ENCODE results near the gene CHURC1.

The CHURC1 gene

GRCh38 chr14:64878837-64879634 is 35.2 kb upstream of the CHURC1 start:
- peak overlapping the region; percentile 86 for H3K4me3 ChIP-seq (ENCODE audit: low read depth, low read length)
- no peaks in the 10 kb centered on the region for H3K9me3 ChIP-seq (ENCODE audit: control insufficient read depth, insufficient read depth, low read length)
- no peak overlapping the region for H3K9ac ChIP-seq (ENCODE audit: low read depth, low read length)
- H3K27ac ChIP-seq (ENCODE audit: low read depth, low read length): no peak overlapping the region
- H3K27me3 ChIP-seq (ENCODE audit: control insufficient read depth, insufficient read depth, low read length): peaks cover 72% of the 10 kb centered on the region
- H3K36me3 ChIP-seq (ENCODE audit: control insufficient read depth, insufficient read depth, low read length): no peaks in the 10 kb centered on the region
- peaks cover 9% of the 10 kb centered on the region for H3K4me1 ChIP-seq (ENCODE audit: control insufficient read depth, insufficient read depth, low read length)

GRCh38 chr14:64879635-64880220 is 34.5 kb upstream of the CHURC1 start, which contains the start of gene SPTB:
Gene SPTB (minus strand): TSS chr14:64879907. CDS start chr14:64823094, 56,813 bp downstream.
- peaks cover 72% of the 10 kb centered on the region for H3K27me3 ChIP-seq (ENCODE audit: control insufficient read depth, insufficient read depth, low read length)

GRCh38 chr14:64880221-64881121 is 33.8 kb upstream of the CHURC1 start:
- Histone ChIP-seq H3K4me1 (ENCODE audit: control insufficient read depth, insufficient read depth, low read length) (peaks cover 9% of the 10 kb centered on the region), H3K36me3 (ENCODE audit: control insufficient read depth, insufficient read depth, low read length) (no peaks in the 10 kb centered on the region), H3K4me3 (ENCODE audit: low read depth, low read length) (peak overlapping the region; percentile 86), H3K9me3 (ENCODE audit: control insufficient read depth, insufficient read depth, low read length) (no peaks in the 10 kb centered on the region), H3K27ac (ENCODE audit: low read depth, low read length) (no peak overlapping the region), H3K27me3 (ENCODE audit: control insufficient read depth, insufficient read depth, low read length) (peaks cover 66% of the 10 kb centered on the region), H3K9ac (ENCODE audit: low read depth, low read length) (peak overlapping the region; percentile 53; the same call in 1 of the 2 replicates)

More at GRCh38 chr14:64879635-64880220, 34.5 kb upstream of the CHURC1 start, which contains the start of gene SPTB:
- Histone ChIP-seq H3K4me1 (ENCODE audit: control insufficient read depth, insufficient read depth, low read length) (peaks cover 9% of the 10 kb centered on the region), H3K27ac (ENCODE audit: low read depth, low read length) (no peak within 1 kb of the TSS), H3K9ac (ENCODE audit: low read depth, low read length) (peak within 1 kb of the TSS; percentile 53; the same call in 1 of the 2 replicates), H3K36me3 (ENCODE audit: control insufficient read depth, insufficient read depth, low read length) (no peaks in the 10 kb centered on the region), H3K9me3 (ENCODE audit: control insufficient read depth, insufficient read depth, low read length) (no peaks in the 10 kb centered on the region), H3K4me3 (ENCODE audit: low read depth, low read length) (peak within 1 kb of the TSS; percentile 86)

DNA sequence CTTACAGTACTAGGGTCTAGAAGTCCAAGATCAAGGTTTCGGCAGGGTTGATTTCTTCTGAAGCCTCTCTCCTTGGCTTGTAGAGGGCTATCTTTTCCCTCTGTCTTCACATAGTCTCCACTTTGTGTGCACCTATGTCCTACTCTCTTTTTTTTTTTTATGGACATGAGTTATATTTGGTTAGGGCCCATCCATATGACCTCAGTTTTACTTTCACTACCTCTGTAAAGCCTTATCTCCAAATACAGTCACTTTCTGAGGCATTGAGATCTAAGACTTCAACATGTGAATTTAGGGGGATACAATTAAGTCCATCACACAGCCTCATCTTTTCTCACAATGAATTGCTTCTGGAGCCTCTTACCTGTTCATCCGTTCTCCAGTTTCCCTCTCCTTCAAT is 28.7 kb upstream of the CHURC1 start:
- peaks cover 28% of the 10 kb centered on the region for H3K27me3 ChIP-seq (ENCODE audit: control insufficient read depth, insufficient read depth, low read length)
- no peak overlapping the region for H3K27ac ChIP-seq (ENCODE audit: low read depth, low read length)
- no peak overlapping the region for H3K4me3 ChIP-seq (ENCODE audit: low read depth, low read length)
- no peaks in the 10 kb centered on the region for H3K36me3 ChIP-seq (ENCODE audit: control insufficient read depth, insufficient read depth, low read length)
- H3K9me3 ChIP-seq (ENCODE audit: control insufficient read depth, insufficient read depth, low read length): no peaks in the 10 kb centered on the region
- no peak overlapping the region for H3K9ac ChIP-seq (ENCODE audit: low read depth, low read length)
- H3K4me1 ChIP-seq (ENCODE audit: control insufficient read depth, insufficient read depth, low read length): no peaks in the 10 kb centered on the region

DNA sequence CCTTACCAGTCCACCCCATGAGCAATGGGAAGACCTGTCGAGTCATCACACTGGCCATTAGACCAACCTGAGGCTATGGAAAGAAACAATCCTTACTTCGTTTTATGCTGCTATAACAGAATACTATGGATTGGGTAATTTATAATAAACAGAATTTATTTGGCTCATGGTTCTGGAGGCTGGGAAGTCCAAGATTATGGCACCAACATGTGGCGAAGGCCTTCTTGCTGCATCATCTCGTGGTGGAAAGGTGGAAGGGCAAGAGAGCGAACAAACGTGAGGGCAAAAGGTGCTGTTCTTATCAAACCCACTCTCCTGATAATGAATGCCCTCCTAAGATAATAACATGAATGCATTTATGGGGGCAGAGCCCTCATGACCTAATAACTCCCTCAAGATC is 24.9 kb upstream of the CHURC1 start:
- Histone ChIP-seq H3K9ac (ENCODE audit: low read depth, low read length) (no peak overlapping the region), H3K27ac (ENCODE audit: low read depth, low read length) (no peak overlapping the region), H3K36me3 (ENCODE audit: control insufficient read depth, insufficient read depth, low read length) (no peaks in the 10 kb centered on the region), H3K4me1 (ENCODE audit: control insufficient read depth, insufficient read depth, low read length) (no peaks in the 10 kb centered on the region), H3K27me3 (ENCODE audit: control insufficient read depth, insufficient read depth, low read length) (no peaks in the 10 kb centered on the region), H3K9me3 (ENCODE audit: control insufficient read depth, insufficient read depth, low read length) (no peaks in the 10 kb centered on the region), H3K4me3 (ENCODE audit: low read depth, low read length) (no peak overlapping the region)

DNA sequence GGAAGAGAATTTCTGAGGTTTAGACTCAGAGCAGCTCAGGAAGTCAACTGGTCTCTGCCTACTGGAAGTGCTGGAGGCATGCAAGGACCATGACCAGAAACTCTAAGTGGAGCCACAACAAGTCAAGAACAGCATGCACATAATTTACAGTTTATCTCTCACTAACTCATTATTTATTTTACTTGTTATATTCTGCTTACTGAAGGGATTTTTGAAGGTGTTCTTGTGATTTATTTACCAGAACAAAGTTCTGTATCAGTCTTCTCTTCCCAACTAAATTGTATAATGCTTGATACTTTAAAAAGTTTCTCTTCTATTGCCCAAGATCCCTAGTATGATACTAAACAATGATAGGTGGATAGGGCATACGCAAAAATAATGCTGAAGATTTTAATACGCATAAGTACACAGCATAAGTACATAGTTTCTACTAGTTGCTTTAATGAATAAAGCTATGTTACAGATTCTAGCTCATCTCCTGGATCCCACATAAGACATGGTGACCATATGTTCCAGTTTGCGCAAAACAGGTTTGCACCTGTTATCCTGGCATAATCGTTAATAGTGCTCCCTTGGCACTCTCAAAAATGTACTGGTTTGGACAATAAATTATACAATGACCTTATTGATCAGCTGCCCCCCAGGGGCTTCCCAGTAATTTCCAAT is 22.9 kb upstream of the CHURC1 start:
- H3K9ac ChIP-seq (ENCODE audit: low read depth, low read length): no peak overlapping the region
- no peaks in the 10 kb centered on the region for H3K9me3 ChIP-seq (ENCODE audit: control insufficient read depth, insufficient read depth, low read length)

GRCh38 chr14:64891839-64892375 is 22.3 kb upstream of the CHURC1 start:
- Histone ChIP-seq H3K9ac (ENCODE audit: low read depth, low read length) (no peak overlapping the region), H3K9me3 (ENCODE audit: control insufficient read depth, insufficient read depth, low read length) (no peaks in the 10 kb centered on the region), H3K4me1 (ENCODE audit: control insufficient read depth, insufficient read depth, low read length) (no peaks in the 10 kb centered on the region), H3K36me3 (ENCODE audit: control insufficient read depth, insufficient read depth, low read length) (no peaks in the 10 kb centered on the region), H3K27ac (ENCODE audit: low read depth, low read length) (no peak overlapping the region), H3K27me3 (ENCODE audit: control insufficient read depth, insufficient read depth, low read length) (no peaks in the 10 kb centered on the region), H3K4me3 (ENCODE audit: low read depth, low read length) (no peak overlapping the region)

More for the DNA sequence above, 22.9 kb upstream of the CHURC1 start:
- H3K36me3 ChIP-seq (ENCODE audit: control insufficient read depth, insufficient read depth, low read length): no peaks in the 10 kb centered on the region
- no peak overlapping the region for H3K27ac ChIP-seq (ENCODE audit: low read depth, low read length)
- H3K4me1 ChIP-seq (ENCODE audit: control insufficient read depth, insufficient read depth, low read length): no peaks in the 10 kb centered on the region
- no peaks in the 10 kb centered on the region for H3K27me3 ChIP-seq (ENCODE audit: control insufficient read depth, insufficient read depth, low read length)
- H3K4me3 ChIP-seq (ENCODE audit: low read depth, low read length): no peak overlapping the region

GRCh38 chr14:64899958-64900357 is 14.3 kb upstream of the CHURC1 start:
- Histone ChIP-seq H3K9ac (ENCODE audit: low read depth, low read length) (no peak overlapping the region), H3K9me3 (ENCODE audit: control insufficient read depth, insufficient read depth, low read length) (no peaks in the 10 kb centered on the region), H3K4me3 (ENCODE audit: low read depth, low read length) (no peak overlapping the region), H3K36me3 (ENCODE audit: control insufficient read depth, insufficient read depth, low read length) (no peaks in the 10 kb centered on the region), H3K4me1 (ENCODE audit: control insufficient read depth, insufficient read depth, low read length) (no peaks in the 10 kb centered on the region), H3K27me3 (ENCODE audit: control insufficient read depth, insufficient read depth, low read length) (no peaks in the 10 kb centered on the region), H3K27ac (ENCODE audit: low read depth, low read length) (no peak overlapping the region)

- Histone ChIP-seq H3K36me3 (ENCODE audit: control insufficient read depth, insufficient read depth, low read length) (no peaks in the 10 kb centered on the region), H3K9ac (ENCODE audit: low read depth, low read length) (no peak overlapping the region), H3K9me3 (ENCODE audit: control insufficient read depth, insufficient read depth, low read length) (no peaks in the 10 kb centered on the region), H3K27me3 (ENCODE audit: control insufficient read depth, insufficient read depth, low read length) (no peaks in the 10 kb centered on the region), H3K4me1 (ENCODE audit: control insufficient read depth, insufficient read depth, low read length) (no peaks in the 10 kb centered on the region), H3K27ac (ENCODE audit: low read depth, low read length) (no peak overlapping the region), H3K4me3 (ENCODE audit: low read depth, low read length) (no peak overlapping the region)
Measured at GRCh38 chr14:64906022-64906421, 8.2 kb upstream of the CHURC1 start.

GRCh38 chr14:64910847-64911495 is 3.3 kb upstream of the CHURC1 start:
- no peak overlapping the region for H3K4me3 ChIP-seq (ENCODE audit: low read depth, low read length)

More at GRCh38 chr14:64910847-64911495, 3.3 kb upstream of the CHURC1 start:
- Histone ChIP-seq H3K9ac (ENCODE audit: low read depth, low read length) (no peak overlapping the region), H3K4me1 (ENCODE audit: control insufficient read depth, insufficient read depth, low read length) (peaks cover 5% of the 10 kb centered on the region; the same call in 1 of the 2 replicates), H3K27ac (ENCODE audit: low read depth, low read length) (no peak overlapping the region), H3K27me3 (ENCODE audit: control insufficient read depth, insufficient read depth, low read length) (no peaks in the 10 kb centered on the region), H3K36me3 (ENCODE audit: control insufficient read depth, insufficient read depth, low read length) (no peaks in the 10 kb centered on the region), H3K9me3 (ENCODE audit: control insufficient read depth, insufficient read depth, low read length) (no peaks in the 10 kb centered on the region)
